GM13977 (cell line): ENCODE results near the gene CCDC54.

ENCODE experiments used
- DNase-seq: peaks from one replicate; pipeline ENCODE4 v3.0.0; 2012; ENCODE audit warnings: low spot score
- in situ Hi-C: fragments of 300-500 bp; cut with MboI; formaldehyde crosslinking; loops from one replicate; pipeline ENCODE4 v1.12.0; 2022; ENCODE audit warnings: low sequenced_read_pairs, low pct_unique_long_range_greater_than_20kb, mixed read lengths, inconsistent platforms; ENCODE audit not compliant: unreplicated experiment
- TF ChIP-seq, protein P1 (sequence below): IDR thresholded peaks from 2 replicates; pipeline ENCODE4 v1.5.1; 2012; ENCODE audit warnings: mild to moderate bottlenecking, control low read depth; ENCODE audit not compliant: insufficient read depth; ENCODE audit errors: extremely low read depth, missing control alignments

Gene CCDC54

GRCh38 chr3:107368654-107369398 lies 8.4 kb upstream of the CCDC54 start:
- in situ Hi-C loops, result no loop called here
- TF ChIP-seq, protein P1, sequence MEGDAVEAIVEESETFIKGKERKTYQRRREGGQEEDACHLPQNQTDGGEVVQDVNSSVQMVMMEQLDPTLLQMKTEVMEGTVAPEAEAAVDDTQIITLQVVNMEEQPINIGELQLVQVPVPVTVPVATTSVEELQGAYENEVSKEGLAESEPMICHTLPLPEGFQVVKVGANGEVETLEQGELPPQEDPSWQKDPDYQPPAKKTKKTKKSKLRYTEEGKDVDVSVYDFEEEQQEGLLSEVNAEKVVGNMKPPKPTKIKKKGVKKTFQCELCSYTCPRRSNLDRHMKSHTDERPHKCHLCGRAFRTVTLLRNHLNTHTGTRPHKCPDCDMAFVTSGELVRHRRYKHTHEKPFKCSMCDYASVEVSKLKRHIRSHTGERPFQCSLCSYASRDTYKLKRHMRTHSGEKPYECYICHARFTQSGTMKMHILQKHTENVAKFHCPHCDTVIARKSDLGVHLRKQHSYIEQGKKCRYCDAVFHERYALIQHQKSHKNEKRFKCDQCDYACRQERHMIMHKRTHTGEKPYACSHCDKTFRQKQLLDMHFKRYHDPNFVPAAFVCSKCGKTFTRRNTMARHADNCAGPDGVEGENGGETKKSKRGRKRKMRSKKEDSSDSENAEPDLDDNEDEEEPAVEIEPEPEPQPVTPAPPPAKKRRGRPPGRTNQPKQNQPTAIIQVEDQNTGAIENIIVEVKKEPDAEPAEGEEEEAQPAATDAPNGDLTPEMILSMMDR, result no peak
- DNase-seq, result no peak

GRCh38 chr3:107369791-107370190 lies 7.4 kb upstream of the CCDC54 start:
- DNase-seq, result no peak
- TF ChIP-seq, protein P1, result no peak
- in situ Hi-C loops, result no loop called here

GRCh38 chr3:107370907-107371306 lies 6.3 kb upstream of the CCDC54 start:
- DNase-seq, result no peak
- in situ Hi-C loops, result no loop called here
- TF ChIP-seq, protein P1, result no peak

DNA sequence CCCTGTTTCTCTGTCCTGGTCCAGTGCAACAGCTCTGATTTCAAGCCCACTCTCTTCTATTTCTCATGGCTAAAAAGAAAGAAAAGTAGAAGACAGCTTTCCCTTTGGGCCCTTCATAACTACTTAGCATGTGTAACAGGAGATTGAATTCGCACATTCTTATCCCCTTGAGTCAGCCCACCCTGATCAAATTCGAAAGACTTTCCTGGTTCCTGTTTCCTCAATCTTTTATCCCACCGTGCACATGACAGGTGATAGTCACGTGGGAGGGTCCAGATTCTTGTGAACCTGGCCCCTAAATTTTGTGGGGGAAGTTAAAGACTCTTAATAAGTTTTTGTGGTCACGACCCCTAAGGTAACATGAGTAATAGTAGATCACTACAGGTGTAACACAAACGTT lies 4.7 kb upstream of the CCDC54 start:
- TF ChIP-seq, protein P1, result no peak
- no peak for DNase-seq
- in situ Hi-C loops, result no loop called here

- no peak for DNase-seq
- TF ChIP-seq, protein P1, result no peak
- in situ Hi-C loops, result no loop called here
Observed at GRCh38 chr3:107373896-107374295, 3.3 kb upstream of the CCDC54 start.

GRCh38 chr3:107375682-107376081 lies 1.6 kb upstream of the CCDC54 start:
- TF ChIP-seq, protein P1, result no peak
- no peak for DNase-seq
- in situ Hi-C loops, result no loop called here
